ENCODE results near the gene DNAH5. TPM values are rescaled to one million over a fixed set of nuclear protein-coding genes. Genes with fewer than 3 reads are reported as not detected.

Gene DNAH5
- total RNA-seq, 1 donor from 2014 or later, result 1.0 TPM

DNA sequence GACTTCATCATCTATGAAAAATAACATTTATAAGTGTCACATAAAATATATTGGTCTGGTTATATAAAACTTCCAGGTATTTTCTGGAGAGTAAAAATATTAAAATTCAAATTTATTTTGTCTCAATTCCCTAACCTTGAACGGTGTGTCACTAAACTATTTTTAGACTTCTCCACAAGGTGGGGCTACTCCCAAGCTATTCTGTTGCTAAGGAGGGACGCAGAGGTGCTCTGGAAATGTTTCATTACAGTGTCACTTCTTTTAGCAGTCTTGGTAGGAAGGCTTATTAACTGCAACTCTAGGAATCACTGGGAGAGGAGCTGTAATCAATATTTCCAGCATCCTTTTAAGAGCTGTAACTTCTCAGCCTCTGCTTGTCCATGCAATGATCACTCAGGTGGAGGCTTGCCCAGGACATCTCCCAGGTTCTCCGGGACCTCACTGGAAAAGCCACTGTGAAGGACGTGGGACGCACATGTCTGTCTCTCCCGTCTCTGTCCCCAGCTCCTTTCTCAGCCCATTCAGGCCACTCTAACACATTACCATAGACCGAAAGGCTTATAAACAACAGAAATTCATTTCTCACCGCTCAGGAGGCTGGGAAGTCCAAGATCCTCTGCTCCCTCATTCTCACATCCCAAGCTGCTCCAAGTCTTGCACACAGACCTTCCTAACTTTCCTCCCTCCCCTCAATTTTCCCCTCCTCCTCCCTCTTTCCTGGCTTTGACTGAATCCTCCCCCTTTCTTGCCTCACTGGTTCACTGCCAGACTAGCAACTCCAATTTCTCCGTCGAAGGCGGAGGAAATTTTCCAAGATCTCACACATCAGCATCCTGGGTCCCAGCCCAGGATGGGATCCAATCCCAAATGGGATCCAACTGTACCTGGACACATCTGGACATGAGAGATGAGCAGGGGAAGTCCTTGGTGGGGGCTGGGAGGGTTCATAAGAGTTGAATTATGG lies 32.7 kb upstream of the DNAH5 start:
- no peaks in the 10 kb centered on the region for H3K9me3 ChIP-seq (ENCODE audit: control insufficient read depth in 3 of 3, low read length in 3 of 3)
- H3K36me3 ChIP-seq (ENCODE audit: control insufficient read depth in 3 of 3, insufficient read depth in 3 of 3, low read length in 3 of 3), result no peaks in the 10 kb centered on the region
- H3K27me3 ChIP-seq (ENCODE audit: control insufficient read depth in 3 of 3, insufficient read depth in 3 of 3, low read length in 3 of 3), result peaks cover 0 to 5% (median under 1%) of the 10 kb centered on the region in 3 donors
- no peak overlapping the region for H3K9ac ChIP-seq (ENCODE audit: low read depth in 1 of 3, low read length in 3 of 3)
- no peak overlapping the region for H3K4me3 ChIP-seq (ENCODE audit: low read length in 3 of 3)
- H3K4me1 ChIP-seq (ENCODE audit: control insufficient read depth in 3 of 3, insufficient read depth in 3 of 3, low read length in 3 of 3), result no peaks in the 10 kb centered on the region
- no peak overlapping the region for H3K27ac ChIP-seq (ENCODE audit: low read depth, low read length)

DNA sequence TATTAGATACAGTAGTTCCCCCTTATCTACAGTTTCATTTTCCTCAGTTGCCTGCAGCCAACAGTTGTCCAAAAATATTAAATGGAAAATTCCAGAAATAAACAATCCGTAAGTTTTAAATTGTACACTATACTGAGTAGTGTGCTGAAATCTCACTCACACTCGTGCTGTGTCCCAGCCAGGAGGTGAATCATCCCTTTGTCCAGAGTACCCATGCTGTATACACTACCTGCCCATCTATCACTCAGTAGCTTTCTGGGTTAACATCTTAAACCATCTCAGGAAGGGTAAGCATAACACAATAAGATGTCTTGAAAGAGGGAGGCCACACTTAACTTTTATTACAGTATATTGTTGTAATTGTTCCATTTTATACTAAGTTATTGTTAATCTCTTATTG lies 31.7 kb upstream of the DNAH5 start:
- Histone ChIP-seq H3K9ac (ENCODE audit: low read depth in 1 of 3, low read length in 3 of 3) (no peak overlapping the region), H3K4me3 (ENCODE audit: low read length in 3 of 3) (no peak overlapping the region), H3K36me3 (ENCODE audit: control insufficient read depth in 3 of 3, insufficient read depth in 3 of 3, low read length in 3 of 3) (no peaks in the 10 kb centered on the region), H3K27ac (ENCODE audit: low read depth, low read length) (no peak overlapping the region), H3K4me1 (ENCODE audit: control insufficient read depth in 3 of 3, insufficient read depth in 3 of 3, low read length in 3 of 3) (no peaks in the 10 kb centered on the region), H3K9me3 (ENCODE audit: control insufficient read depth in 3 of 3, low read length in 3 of 3) (no peaks in the 10 kb centered on the region), H3K27me3 (ENCODE audit: control insufficient read depth in 3 of 3, insufficient read depth in 3 of 3, low read length in 3 of 3) (peaks cover 0 to 5% (median 4%) of the 10 kb centered on the region in 3 donors)

DNA sequence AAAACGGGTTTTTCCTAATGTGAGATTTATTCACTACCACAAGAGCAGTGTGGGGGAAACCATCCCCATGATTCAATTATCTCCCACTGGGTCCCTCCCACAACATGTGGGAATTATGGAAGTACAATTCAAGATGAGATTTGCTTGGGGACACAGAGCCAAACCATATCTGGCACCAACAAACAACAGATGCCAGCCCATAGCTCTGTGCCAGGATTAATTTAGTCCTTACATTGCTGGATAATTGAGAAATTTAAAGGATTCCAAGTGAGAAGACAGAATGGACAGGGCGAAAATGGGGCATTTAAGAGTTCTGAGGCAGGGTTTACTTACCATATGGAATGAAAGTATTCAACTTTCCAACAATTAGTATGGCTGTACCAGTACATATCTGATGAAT lies 30.8 kb upstream of the DNAH5 start:
- no peak overlapping the region for H3K27ac ChIP-seq (ENCODE audit: low read depth, low read length)
- no peaks in the 10 kb centered on the region for H3K4me1 ChIP-seq (ENCODE audit: control insufficient read depth in 3 of 3, insufficient read depth in 3 of 3, low read length in 3 of 3)
- H3K36me3 ChIP-seq (ENCODE audit: control insufficient read depth in 3 of 3, insufficient read depth in 3 of 3, low read length in 3 of 3), result no peaks in the 10 kb centered on the region
- no peak overlapping the region for H3K9ac ChIP-seq (ENCODE audit: low read depth in 1 of 3, low read length in 3 of 3)
- H3K9me3 ChIP-seq (ENCODE audit: control insufficient read depth in 3 of 3, low read length in 3 of 3), result no peaks in the 10 kb centered on the region
- H3K4me3 ChIP-seq (ENCODE audit: low read length in 3 of 3), result no peak overlapping the region
- H3K27me3 ChIP-seq (ENCODE audit: control insufficient read depth in 3 of 3, insufficient read depth in 3 of 3, low read length in 3 of 3), result peaks cover 0 to 5% (median 4%) of the 10 kb centered on the region in 3 donors

DNA sequence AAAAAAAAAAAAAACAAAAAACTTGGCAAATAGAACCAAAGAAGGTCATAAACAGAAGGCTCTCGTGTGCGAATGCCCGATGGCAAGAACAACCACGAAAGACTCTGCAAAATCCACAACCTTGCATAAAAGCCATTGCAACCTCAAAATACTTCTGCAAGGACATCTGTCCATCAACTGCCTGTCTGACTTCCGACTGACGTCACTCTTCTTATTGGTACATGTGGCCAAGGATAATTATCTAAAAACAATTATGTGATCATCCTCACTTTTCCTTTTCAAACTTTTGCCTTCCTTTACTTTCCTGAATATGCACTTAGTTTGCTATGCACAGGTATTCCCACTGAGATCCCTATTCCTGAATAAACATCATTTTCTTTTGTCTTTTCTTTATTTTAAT lies 29.2 kb upstream of the DNAH5 start:
- H3K4me1 ChIP-seq (ENCODE audit: control insufficient read depth in 3 of 3, insufficient read depth in 3 of 3, low read length in 3 of 3), result no peaks in the 10 kb centered on the region
- H3K36me3 ChIP-seq (ENCODE audit: control insufficient read depth in 3 of 3, insufficient read depth in 3 of 3, low read length in 3 of 3), result no peaks in the 10 kb centered on the region
- H3K27ac ChIP-seq (ENCODE audit: low read depth, low read length), result no peak overlapping the region
- H3K27me3 ChIP-seq (ENCODE audit: control insufficient read depth in 3 of 3, insufficient read depth in 3 of 3, low read length in 3 of 3), result peaks cover 0 to 5% (median 4%) of the 10 kb centered on the region in 3 donors
- H3K9ac ChIP-seq (ENCODE audit: low read depth in 1 of 3, low read length in 3 of 3), result no peak overlapping the region
- no peaks in the 10 kb centered on the region for H3K9me3 ChIP-seq (ENCODE audit: control insufficient read depth in 3 of 3, low read length in 3 of 3)
- no peak overlapping the region for H3K4me3 ChIP-seq (ENCODE audit: low read length in 3 of 3)

DNA sequence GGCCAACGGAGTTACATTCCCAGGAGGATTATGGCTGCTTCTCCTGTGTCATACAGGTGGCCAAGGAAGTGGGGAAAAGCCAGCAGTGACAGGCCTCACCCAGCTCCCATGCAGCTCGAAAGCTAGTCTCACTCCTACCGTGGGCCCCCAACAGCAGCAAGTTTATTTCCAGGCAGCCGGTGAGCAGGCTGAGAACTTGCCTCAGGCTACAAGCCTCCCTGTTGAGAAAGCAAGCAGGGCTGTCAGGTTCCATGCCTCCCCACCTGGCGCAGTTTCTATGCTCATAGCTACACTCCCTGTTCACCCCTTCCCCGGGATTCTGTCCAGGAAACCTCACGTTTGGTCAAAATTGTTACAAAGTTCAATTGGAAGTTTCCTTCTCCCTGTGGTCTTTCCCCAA lies 27.5 kb upstream of the DNAH5 start:
- Histone ChIP-seq H3K36me3 (ENCODE audit: control insufficient read depth in 3 of 3, insufficient read depth in 3 of 3, low read length in 3 of 3) (no peaks in the 10 kb centered on the region), H3K27me3 (ENCODE audit: control insufficient read depth in 3 of 3, insufficient read depth in 3 of 3, low read length in 3 of 3) (peaks cover 0 to 5% (median 4%) of the 10 kb centered on the region in 3 donors), H3K9me3 (ENCODE audit: control insufficient read depth in 3 of 3, low read length in 3 of 3) (no peaks in the 10 kb centered on the region), H3K4me3 (ENCODE audit: low read length in 3 of 3) (no peak overlapping the region), H3K27ac (ENCODE audit: low read depth, low read length) (no peak overlapping the region), H3K9ac (ENCODE audit: low read depth in 1 of 3, low read length in 3 of 3) (no peak overlapping the region), H3K4me1 (ENCODE audit: control insufficient read depth in 3 of 3, insufficient read depth in 3 of 3, low read length in 3 of 3) (no peaks in the 10 kb centered on the region)

DNA sequence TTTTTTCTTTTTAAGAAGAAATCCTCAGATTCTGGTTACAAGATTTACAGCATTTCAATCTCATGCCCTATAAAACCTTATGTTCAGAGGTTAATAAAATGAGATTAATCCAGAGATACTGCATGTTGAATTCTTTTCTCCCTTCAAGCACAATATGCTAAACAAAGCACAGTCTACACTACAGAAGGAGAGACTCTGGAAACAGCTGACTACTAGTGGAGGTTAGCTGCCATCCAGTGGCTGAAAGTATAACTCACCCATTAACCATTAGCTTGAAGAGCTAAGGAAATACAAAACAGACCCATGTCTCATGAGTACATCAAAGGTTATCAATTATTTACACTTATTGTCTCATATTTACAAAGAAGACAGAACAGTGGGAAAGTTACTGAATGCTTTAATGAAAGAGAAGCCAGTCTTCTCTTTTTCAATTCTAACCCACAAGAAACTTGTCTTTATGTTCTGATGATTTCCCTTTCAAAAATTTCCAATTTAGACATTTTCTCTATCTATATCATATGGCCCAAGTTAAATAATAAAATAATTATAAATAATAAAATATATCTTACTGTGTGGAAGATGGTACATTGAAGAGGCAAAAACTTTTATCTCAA lies 12.7 kb upstream of the DNAH5 start:
- Histone ChIP-seq H3K36me3 (ENCODE audit: control insufficient read depth in 3 of 3, insufficient read depth in 3 of 3, low read length in 3 of 3) (no peaks in the 10 kb centered on the region), H3K9ac (ENCODE audit: low read depth in 1 of 3, low read length in 3 of 3) (no peak overlapping the region), H3K9me3 (ENCODE audit: control insufficient read depth in 3 of 3, low read length in 3 of 3) (no peaks in the 10 kb centered on the region), H3K27me3 (ENCODE audit: control insufficient read depth in 3 of 3, insufficient read depth in 3 of 3, low read length in 3 of 3) (no peaks in the 10 kb centered on the region), H3K4me3 (ENCODE audit: low read length in 3 of 3) (no peak overlapping the region), H3K4me1 (ENCODE audit: control insufficient read depth in 3 of 3, insufficient read depth in 3 of 3, low read length in 3 of 3) (no peaks in the 10 kb centered on the region), H3K27ac (ENCODE audit: low read depth, low read length) (no peak overlapping the region)

DNA sequence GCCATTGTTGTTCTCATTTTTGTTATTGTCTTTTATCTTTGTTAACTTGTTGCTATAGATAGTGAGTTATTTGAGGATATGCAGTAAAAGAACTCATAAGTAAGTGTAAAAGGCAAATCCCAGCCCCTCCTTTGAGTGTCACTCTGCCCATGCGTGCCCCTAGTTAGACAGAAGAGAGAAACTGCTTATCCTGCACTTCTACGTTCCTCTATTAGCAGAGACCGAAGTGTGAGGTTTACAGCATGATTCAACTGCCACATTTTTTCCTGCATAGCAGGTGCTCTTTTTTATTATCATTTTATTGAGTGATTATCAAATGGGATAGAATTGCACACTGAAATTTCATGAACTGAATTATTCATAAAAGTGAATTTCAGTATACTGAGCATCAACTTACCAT lies 12.0 kb upstream of the DNAH5 start:
- H3K9me3 ChIP-seq (ENCODE audit: control insufficient read depth in 3 of 3, low read length in 3 of 3), result no peaks in the 10 kb centered on the region
- H3K27me3 ChIP-seq (ENCODE audit: control insufficient read depth in 3 of 3, insufficient read depth in 3 of 3, low read length in 3 of 3), result no peaks in the 10 kb centered on the region
- no peaks in the 10 kb centered on the region for H3K36me3 ChIP-seq (ENCODE audit: control insufficient read depth in 3 of 3, insufficient read depth in 3 of 3, low read length in 3 of 3)
- no peak overlapping the region for H3K4me3 ChIP-seq (ENCODE audit: low read length in 3 of 3)
- no peaks in the 10 kb centered on the region for H3K4me1 ChIP-seq (ENCODE audit: control insufficient read depth in 3 of 3, insufficient read depth in 3 of 3, low read length in 3 of 3)
- no peak overlapping the region for H3K27ac ChIP-seq (ENCODE audit: low read depth, low read length)
- H3K9ac ChIP-seq (ENCODE audit: low read depth in 1 of 3, low read length in 3 of 3), result no peak overlapping the region

DNA sequence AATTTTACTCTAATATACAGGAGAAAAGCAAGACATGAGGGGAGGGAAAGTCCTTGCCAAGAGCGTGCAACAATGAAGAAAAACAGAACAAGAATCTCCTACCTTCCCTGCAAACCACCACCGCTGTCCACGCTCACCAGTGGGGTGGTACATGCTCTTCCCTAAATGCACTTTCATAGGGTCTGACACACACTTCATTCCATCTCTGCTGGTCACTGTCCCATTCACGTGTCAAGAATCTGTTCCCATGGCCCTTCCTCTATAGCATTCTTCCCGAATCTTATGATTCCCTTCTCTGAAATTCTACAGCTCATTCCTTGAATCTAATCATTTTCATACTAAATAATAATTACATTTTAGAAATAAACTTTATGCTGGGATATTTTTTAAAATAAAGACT lies 11.4 kb upstream of the DNAH5 start:
- Histone ChIP-seq H3K36me3 (ENCODE audit: control insufficient read depth in 3 of 3, insufficient read depth in 3 of 3, low read length in 3 of 3) (no peaks in the 10 kb centered on the region), H3K27ac (ENCODE audit: low read depth, low read length) (no peak overlapping the region), H3K4me3 (ENCODE audit: low read length in 3 of 3) (no peak overlapping the region), H3K9me3 (ENCODE audit: control insufficient read depth in 3 of 3, low read length in 3 of 3) (no peaks in the 10 kb centered on the region), H3K4me1 (ENCODE audit: control insufficient read depth in 3 of 3, insufficient read depth in 3 of 3, low read length in 3 of 3) (no peaks in the 10 kb centered on the region), H3K9ac (ENCODE audit: low read depth in 1 of 3, low read length in 3 of 3) (no peak overlapping the region), H3K27me3 (ENCODE audit: control insufficient read depth in 3 of 3, insufficient read depth in 3 of 3, low read length in 3 of 3) (no peaks in the 10 kb centered on the region)

DNA sequence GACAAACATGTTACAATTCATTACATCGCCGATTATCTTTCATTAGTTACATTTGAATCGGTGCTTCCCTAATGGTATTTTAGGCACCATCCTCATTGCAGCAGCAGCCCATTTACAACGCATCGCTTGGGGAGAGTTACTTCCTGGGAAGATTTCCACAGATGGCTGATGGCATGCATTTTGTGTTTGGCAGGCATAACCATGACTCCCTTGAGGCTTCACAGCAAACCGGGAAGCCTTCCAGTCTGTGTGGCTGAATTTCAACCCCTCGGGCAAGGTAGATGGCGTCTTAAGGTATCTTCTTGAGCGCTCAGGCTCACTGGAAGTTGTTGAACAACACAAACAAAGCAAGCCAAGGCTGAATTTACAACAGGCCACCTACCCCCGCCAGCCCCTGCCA lies 1.6 kb upstream of the DNAH5 start:
- H3K9me3 ChIP-seq (ENCODE audit: control insufficient read depth in 3 of 3, low read length in 3 of 3), result no peaks in the 10 kb centered on the region
- H3K4me3 ChIP-seq (ENCODE audit: low read length in 3 of 3), result peak overlapping the region in 1 of 3 donors; percentile 15
- H3K9ac ChIP-seq (ENCODE audit: low read depth in 1 of 3, low read length in 3 of 3), result no peak overlapping the region
- no peak overlapping the region for H3K27ac ChIP-seq (ENCODE audit: low read depth, low read length)
- H3K36me3 ChIP-seq (ENCODE audit: control insufficient read depth in 3 of 3, insufficient read depth in 3 of 3, low read length in 3 of 3), result no peaks in the 10 kb centered on the region
- peaks cover 0 to 9% (median 5%) of the 10 kb centered on the region in 3 donors for H3K4me1 ChIP-seq (ENCODE audit: control insufficient read depth in 3 of 3, insufficient read depth in 3 of 3, low read length in 3 of 3)
- H3K27me3 ChIP-seq (ENCODE audit: control insufficient read depth in 3 of 3, insufficient read depth in 3 of 3, low read length in 3 of 3), result peaks cover 0 to 4% (median 0%) of the 10 kb centered on the region in 3 donors

DNA sequence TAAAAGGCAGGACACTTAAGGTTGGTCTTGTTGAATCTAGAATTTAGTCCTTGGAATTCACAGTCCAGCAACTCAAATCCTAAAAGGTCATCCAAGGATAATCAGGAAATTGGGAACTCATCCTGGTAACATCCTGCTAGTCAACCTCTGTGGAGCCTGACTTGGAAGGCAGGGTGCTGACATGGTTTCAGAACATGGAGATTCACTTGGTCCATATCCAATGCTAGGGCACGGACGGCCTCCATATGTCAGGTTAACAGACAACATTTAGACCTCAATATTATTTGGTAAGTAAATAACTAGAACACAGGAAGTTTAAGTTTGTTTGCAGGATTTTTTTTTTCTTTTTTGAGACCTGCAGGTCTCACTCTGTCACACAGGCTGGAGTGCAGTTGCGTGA lies 783 bp upstream of the DNAH5 start:
- peaks cover 0 to 9% (median 5%) of the 10 kb centered on the region in 3 donors for H3K4me1 ChIP-seq (ENCODE audit: control insufficient read depth in 3 of 3, insufficient read depth in 3 of 3, low read length in 3 of 3)
- H3K27ac ChIP-seq (ENCODE audit: low read depth, low read length), result no peak overlapping the region
- no peak overlapping the region for H3K4me3 ChIP-seq (ENCODE audit: low read length in 3 of 3)
- no peaks in the 10 kb centered on the region for H3K36me3 ChIP-seq (ENCODE audit: control insufficient read depth in 3 of 3, insufficient read depth in 3 of 3, low read length in 3 of 3)
- H3K9ac ChIP-seq (ENCODE audit: low read depth in 1 of 3, low read length in 3 of 3), result no peak overlapping the region
- H3K27me3 ChIP-seq (ENCODE audit: control insufficient read depth in 3 of 3, insufficient read depth in 3 of 3, low read length in 3 of 3), result peaks cover 0 to 4% (median 0%) of the 10 kb centered on the region in 3 donors
- no peaks in the 10 kb centered on the region for H3K9me3 ChIP-seq (ENCODE audit: control insufficient read depth in 3 of 3, low read length in 3 of 3)

All from skeletal muscle tissue (tissue), 4 donors.